ENCODE data around the gene HBA2. TPM values are rescaled to one million over a fixed set of nuclear protein-coding genes. Genes with fewer than 3 reads are reported as not detected.
"Not testable (repeated sequence)": the region's sequence is repeated elsewhere in the genome, so short reads cannot be mapped to it uniquely, and the experiment has no call there.

The HBA2 gene
- total and polyA plus RNA-seq, 4 donors, result 1,427 to 3,649 (median 1,835) TPM

DNA sequence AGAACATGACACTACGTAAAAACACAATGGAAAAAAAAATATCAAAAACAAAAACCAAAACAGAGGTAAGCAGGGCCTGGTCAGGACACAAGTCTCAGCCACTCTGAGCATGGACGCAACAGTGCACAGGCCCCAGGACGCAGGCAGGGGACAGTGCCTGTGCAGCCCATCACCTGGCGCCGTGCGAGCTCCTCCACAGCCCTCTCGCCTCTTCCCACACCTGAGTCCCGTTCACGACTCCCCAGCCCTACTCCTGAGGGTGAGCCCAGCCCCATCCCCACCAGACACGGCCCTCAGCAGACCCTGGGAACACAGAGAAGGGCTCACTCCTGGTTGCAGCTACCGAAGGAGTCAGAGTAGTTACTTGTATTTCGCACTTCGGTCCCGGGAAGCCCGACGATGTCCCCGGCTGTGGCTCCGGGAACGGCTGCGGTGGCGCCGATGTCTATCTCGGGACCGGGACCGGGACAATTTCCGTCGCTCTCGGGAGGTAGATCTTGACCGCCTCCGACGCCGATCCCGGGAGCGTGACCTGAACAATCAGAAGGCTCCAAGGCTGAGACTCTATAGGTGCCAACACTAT lies 17.0 kb downstream of the HBA2 start:
- Histone ChIP-seq H3K27ac (ENCODE audit: low read depth, low read length) (no peak overlapping the region), H3K4me1 (ENCODE audit: control insufficient read depth, insufficient read depth, low read length) (no peaks in the 10 kb centered on the region), H3K9me3 (ENCODE audit: control insufficient read depth, insufficient read depth, low read length) (no peaks in the 10 kb centered on the region), H3K36me3 (ENCODE audit: control insufficient read depth, insufficient read depth, low read length) (peaks cover 88% of the 10 kb centered on the region), H3K4me3 (ENCODE audit: low read depth, low read length) (no peak overlapping the region), H3K27me3 (ENCODE audit: control insufficient read depth, insufficient read depth, low read length) (no peaks in the 10 kb centered on the region)
- WGBS (ENCODE audit: insufficient coverage), result 96% methylated on average over 34 of the region's 34 CpGs
- no peak for DNase-seq (ENCODE audit: low read depth in 4 of 6, low spot score in 6 of 6)

DNA sequence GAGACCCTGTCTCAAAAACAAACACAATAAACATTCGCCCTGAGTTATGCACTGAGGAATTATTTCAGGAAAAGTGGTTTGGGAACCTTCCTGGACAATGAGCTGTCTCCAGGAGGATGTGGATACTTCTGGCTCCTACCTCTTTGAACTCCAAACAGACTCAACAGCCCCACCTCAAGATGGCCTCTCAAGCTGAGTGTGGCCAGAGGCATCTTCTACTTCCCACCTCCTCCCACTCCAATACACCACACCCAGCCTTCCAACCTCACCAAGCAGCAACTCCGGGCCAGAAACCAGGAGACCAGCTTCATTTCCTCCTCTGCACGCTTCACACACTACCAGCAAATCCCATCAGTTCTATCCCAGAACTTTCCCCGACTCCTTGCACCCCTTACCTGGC lies 19.2 kb downstream of the HBA2 start:
- WGBS (ENCODE audit: insufficient coverage), result 91% methylated on average over 3 of the region's 4 CpGs
- Histone ChIP-seq H3K4me1 (ENCODE audit: control insufficient read depth, insufficient read depth, low read length) (no peaks in the 10 kb centered on the region), H3K27me3 (ENCODE audit: control insufficient read depth, insufficient read depth, low read length) (no peaks in the 10 kb centered on the region), H3K27ac (ENCODE audit: low read depth, low read length) (no peak overlapping the region), H3K9me3 (ENCODE audit: control insufficient read depth, insufficient read depth, low read length) (no peaks in the 10 kb centered on the region), H3K4me3 (ENCODE audit: low read depth, low read length) (no peak overlapping the region), H3K36me3 (ENCODE audit: control insufficient read depth, insufficient read depth, low read length) (peaks cover 97% of the 10 kb centered on the region)
- no peak for DNase-seq (ENCODE audit: low read depth in 4 of 6, low spot score in 6 of 6)

DNA sequence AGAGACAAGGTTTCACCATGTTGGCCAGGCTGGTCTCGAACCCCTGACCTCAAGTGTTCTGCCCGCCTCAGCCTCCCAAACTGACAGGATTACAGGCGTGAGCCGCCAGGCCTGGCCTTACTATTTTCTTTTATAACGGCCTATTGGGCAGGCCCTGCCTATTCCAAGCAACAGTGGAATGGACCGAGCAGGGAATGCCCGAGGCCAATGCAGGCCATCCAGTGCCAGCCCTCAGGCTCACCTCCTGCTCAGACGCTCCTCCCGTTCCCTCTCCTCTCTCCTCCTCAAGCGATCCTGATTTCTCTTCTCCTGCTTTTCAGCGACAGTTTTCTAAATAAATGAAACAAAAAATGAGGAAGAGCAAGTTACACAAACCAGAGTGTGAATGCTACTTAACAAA lies 20.0 kb downstream of the HBA2 start:
- Histone ChIP-seq H3K36me3 (ENCODE audit: control insufficient read depth, insufficient read depth, low read length) (peaks cover 98% of the 10 kb centered on the region), H3K4me1 (ENCODE audit: control insufficient read depth, insufficient read depth, low read length) (no peaks in the 10 kb centered on the region), H3K27me3 (ENCODE audit: control insufficient read depth, insufficient read depth, low read length) (no peaks in the 10 kb centered on the region), H3K9me3 (ENCODE audit: control insufficient read depth, insufficient read depth, low read length) (no peaks in the 10 kb centered on the region), H3K27ac (ENCODE audit: low read depth, low read length) (no peak overlapping the region), H3K4me3 (ENCODE audit: low read depth, low read length) (no peak overlapping the region)
- no peak for DNase-seq (ENCODE audit: low read depth in 4 of 6, low spot score in 6 of 6)
- 98% methylated on average over 7 of the region's 11 CpGs for WGBS (ENCODE audit: insufficient coverage)

DNA sequence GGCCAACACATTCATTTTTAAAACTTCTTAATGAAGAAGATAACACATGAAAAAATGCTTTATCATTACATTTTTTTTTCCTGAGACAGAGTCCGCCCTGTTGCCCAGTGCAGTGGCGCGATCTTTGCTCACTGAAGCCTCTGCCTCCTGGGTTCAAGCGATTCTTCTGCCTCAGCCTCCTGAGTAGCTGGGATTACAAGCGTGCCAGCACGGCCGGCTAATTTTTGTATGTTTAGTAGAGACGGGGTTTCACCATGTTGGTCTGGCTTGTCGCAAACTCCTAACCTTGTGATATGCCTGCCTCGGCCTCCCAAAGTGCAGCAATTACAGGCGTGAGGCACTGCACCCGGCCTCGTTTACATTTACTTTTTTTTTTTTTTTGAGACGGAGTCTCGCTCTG lies 20.8 kb downstream of the HBA2 start:
- DNase-seq (ENCODE audit: low read depth in 4 of 6, low spot score in 6 of 6), result no peak
- Histone ChIP-seq H3K4me1 (ENCODE audit: control insufficient read depth, insufficient read depth, low read length) (no peaks in the 10 kb centered on the region), H3K4me3 (ENCODE audit: low read depth, low read length) (no peak overlapping the region), H3K27ac (ENCODE audit: low read depth, low read length) (no peak overlapping the region), H3K9me3 (ENCODE audit: control insufficient read depth, insufficient read depth, low read length) (no peaks in the 10 kb centered on the region), H3K36me3 (ENCODE audit: control insufficient read depth, insufficient read depth, low read length) (peaks cover 97% of the 10 kb centered on the region), H3K27me3 (ENCODE audit: control insufficient read depth, insufficient read depth, low read length) (no peaks in the 10 kb centered on the region)
- WGBS (ENCODE audit: insufficient coverage), result 90% methylated on average over 14 of the region's 15 CpGs

DNA sequence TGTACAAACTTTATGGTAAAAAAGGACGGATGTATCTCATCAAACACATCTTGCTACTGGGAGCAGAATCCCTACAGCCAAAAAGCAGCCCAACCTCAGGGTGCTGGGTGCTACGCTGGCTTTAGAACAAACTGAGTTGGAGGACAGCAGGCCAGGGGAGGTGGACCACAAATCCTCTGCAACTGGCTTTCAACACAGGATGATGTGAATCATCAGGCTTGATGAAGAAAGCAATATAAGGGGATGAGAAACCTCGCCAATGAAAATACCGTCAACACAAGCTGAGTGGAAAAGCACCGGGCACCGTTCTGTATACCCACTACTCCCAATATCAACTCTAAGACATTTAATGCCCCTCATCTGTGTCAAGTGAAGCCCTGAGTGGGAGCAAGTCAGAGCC lies 21.8 kb downstream of the HBA2 start:
- 100% methylated on average over 4 of the region's 6 CpGs for WGBS (ENCODE audit: insufficient coverage)
- no peaks in the 10 kb centered on the region for H3K9me3 ChIP-seq (ENCODE audit: control insufficient read depth, insufficient read depth, low read length)
- H3K36me3 ChIP-seq (ENCODE audit: control insufficient read depth, insufficient read depth, low read length), result peaks cover 97% of the 10 kb centered on the region

DNA sequence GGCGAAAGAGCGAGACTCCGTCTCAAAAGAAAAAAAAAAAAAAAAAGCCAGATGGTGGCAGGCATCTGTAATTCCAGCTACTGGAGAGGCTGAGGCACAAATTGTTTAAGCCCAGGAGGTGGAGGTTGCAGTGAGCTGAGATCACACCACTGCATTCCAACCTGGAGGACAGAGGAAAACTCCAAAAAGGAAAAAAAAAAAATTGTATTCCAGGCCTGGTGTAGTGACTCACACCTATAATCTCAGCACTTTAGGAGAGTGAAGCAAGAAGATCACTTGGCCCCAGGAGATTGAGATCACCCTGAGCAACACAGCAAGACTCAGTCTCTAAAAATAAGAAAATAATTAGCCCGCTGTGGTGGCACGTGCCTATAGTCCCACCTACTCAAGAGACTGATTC lies 27.7 kb downstream of the HBA2 start:
- Histone ChIP-seq H3K27ac (ENCODE audit: low read depth, low read length) (no peak overlapping the region), H3K4me3 (ENCODE audit: low read depth, low read length) (no peak overlapping the region), H3K9me3 (ENCODE audit: control insufficient read depth, insufficient read depth, low read length) (peaks cover 2% of the 10 kb centered on the region), H3K4me1 (ENCODE audit: control insufficient read depth, insufficient read depth, low read length) (no peaks in the 10 kb centered on the region), H3K36me3 (ENCODE audit: control insufficient read depth, insufficient read depth, low read length) (peaks cover 93% of the 10 kb centered on the region), H3K27me3 (ENCODE audit: control insufficient read depth, insufficient read depth, low read length) (no peaks in the 10 kb centered on the region)
- DNase-seq (ENCODE audit: low read depth in 4 of 6, low spot score in 6 of 6), result no peak
- 93% methylated on average over 2 of the region's 5 CpGs for WGBS (ENCODE audit: insufficient coverage)

More for the DNA sequence above, 21.8 kb downstream of the HBA2 start:
- no peaks in the 10 kb centered on the region for H3K4me1 ChIP-seq (ENCODE audit: control insufficient read depth, insufficient read depth, low read length)
- no peak overlapping the region for H3K4me3 ChIP-seq (ENCODE audit: low read depth, low read length)
- DNase-seq (ENCODE audit: low read depth in 4 of 6, low spot score in 6 of 6), result no peak
- H3K27ac ChIP-seq (ENCODE audit: low read depth, low read length), result no peak overlapping the region
- no peaks in the 10 kb centered on the region for H3K27me3 ChIP-seq (ENCODE audit: control insufficient read depth, insufficient read depth, low read length)

DNA sequence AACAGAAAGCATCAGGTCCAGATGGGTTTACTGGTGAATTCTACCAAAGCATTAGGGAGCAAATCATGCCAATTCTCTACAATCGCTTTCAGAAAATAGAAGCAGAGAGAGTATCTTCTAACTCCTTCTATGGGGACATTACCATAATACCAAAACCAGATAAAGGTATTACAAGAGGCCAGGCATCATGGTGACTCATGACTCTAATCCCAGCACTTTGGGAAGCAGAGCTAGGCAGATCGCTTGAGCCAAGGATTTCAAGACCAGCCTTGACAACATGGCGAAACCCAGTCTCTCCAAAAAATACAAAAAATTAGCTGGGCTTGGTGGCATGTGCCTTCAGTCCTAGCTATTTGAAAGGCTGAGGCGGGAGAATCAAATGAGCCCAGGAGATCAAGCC lies 30.6 kb downstream of the HBA2 start:
- no peak for DNase-seq (ENCODE audit: low read depth in 4 of 6, low spot score in 6 of 6)
- Histone ChIP-seq H3K36me3 (ENCODE audit: control insufficient read depth, insufficient read depth, low read length) (peaks cover 92% of the 10 kb centered on the region), H3K27ac (ENCODE audit: low read depth, low read length) (no peak overlapping the region), H3K9me3 (ENCODE audit: control insufficient read depth, insufficient read depth, low read length) (peaks cover 2% of the 10 kb centered on the region), H3K4me1 (ENCODE audit: control insufficient read depth, insufficient read depth, low read length) (no peaks in the 10 kb centered on the region), H3K4me3 (ENCODE audit: low read depth, low read length) (no peak overlapping the region), H3K27me3 (ENCODE audit: control insufficient read depth, insufficient read depth, low read length) (no peaks in the 10 kb centered on the region)
- WGBS (ENCODE audit: insufficient coverage), result 100% methylated on average over 4 of the region's 4 CpGs

DNA sequence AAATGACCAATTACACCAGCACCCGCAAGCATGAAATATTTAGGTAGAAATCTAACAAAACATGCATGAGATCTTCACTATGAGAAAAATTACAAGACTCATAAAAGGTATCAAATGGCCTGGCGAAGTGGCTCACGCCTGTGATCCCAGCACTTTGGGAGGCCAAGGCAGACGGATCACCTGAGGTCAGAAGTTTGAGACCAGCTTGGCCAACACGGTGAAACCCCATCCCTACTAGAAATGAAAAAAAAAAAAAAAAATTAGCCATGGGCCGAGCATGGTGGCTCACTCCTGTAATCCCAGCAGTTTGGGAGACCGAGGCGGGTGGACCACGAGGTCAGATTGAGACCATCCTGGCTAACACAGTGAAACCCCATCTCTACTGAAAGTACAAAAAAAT lies 31.4 kb downstream of the HBA2 start:
- not testable (repeated sequence) for H3K4me3 ChIP-seq (ENCODE audit: low read depth, low read length); H3K9me3 ChIP-seq (ENCODE audit: control insufficient read depth, insufficient read depth, low read length); DNase-seq (ENCODE audit: low read depth in 4 of 6, low spot score in 6 of 6); H3K27ac ChIP-seq (ENCODE audit: low read depth, low read length); H3K4me1 ChIP-seq (ENCODE audit: control insufficient read depth, insufficient read depth, low read length); H3K27me3 ChIP-seq (ENCODE audit: control insufficient read depth, insufficient read depth, low read length)
- WGBS (ENCODE audit: insufficient coverage), result 99% methylated on average over 8 of the region's 9 CpGs
- H3K36me3 ChIP-seq (ENCODE audit: control insufficient read depth, insufficient read depth, low read length), result peaks cover 89% of the 10 kb centered on the region

DNA sequence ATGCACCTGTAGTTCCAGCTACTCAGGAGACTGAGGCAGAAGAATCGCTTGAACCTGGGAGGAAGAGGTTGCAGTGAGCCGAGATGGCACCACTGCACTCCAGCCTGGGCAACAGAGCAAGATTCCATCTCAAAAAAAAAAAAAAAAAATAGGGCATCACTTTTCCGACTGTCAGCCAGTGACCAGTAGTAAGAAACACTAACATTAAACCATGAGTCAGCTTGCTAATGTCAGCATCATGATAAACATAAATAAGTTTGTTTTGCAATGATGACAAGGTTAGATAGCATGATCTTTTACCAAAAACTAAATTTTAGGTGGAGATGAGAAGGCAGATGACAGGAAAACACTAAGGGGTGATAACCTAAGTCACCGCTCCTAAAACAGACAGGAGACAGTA lies 36.7 kb downstream of the HBA2 start:
- not testable (repeated sequence) for DNase-seq (ENCODE audit: low read depth in 4 of 6, low spot score in 6 of 6); H3K9me3 ChIP-seq (ENCODE audit: control insufficient read depth, insufficient read depth, low read length); H3K4me3 ChIP-seq (ENCODE audit: low read depth, low read length); H3K27ac ChIP-seq (ENCODE audit: low read depth, low read length); H3K4me1 ChIP-seq (ENCODE audit: control insufficient read depth, insufficient read depth, low read length); H3K27me3 ChIP-seq (ENCODE audit: control insufficient read depth, insufficient read depth, low read length)
- peaks cover 77% of the 10 kb centered on the region for H3K36me3 ChIP-seq (ENCODE audit: control insufficient read depth, insufficient read depth, low read length)
- WGBS (ENCODE audit: insufficient coverage), result no CpG with 5 or more reads among the region's 4 CpGs

DNA sequence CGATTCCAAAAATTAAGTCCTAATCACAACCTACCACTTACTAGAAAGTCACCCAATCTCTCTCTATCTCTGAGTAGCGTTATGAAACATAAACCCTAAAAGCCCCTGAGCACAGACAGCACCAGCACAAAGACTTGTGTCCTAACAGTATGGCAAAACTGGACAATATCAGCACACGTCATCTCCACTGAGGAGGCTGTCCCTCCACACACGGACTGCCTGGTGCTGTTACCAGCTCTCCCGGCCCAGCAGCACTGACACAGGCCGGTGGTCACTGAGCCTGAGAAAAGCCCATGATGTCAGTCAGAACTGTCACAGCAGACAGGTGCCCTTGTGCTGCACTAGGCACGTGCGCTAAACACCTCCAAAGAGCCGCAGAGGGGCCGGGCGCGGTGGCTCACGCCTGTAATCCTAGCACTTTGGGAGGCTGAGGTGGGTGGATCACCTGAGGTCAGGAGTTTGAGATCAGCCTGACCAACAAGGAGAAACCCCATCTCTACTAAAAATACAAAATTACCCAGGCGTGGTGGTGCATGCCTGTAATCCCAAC lies 39.0 kb downstream of the HBA2 start:
- peaks cover 77% of the 10 kb centered on the region for H3K36me3 ChIP-seq (ENCODE audit: control insufficient read depth, insufficient read depth, low read length)
- H3K9me3 ChIP-seq (ENCODE audit: control insufficient read depth, insufficient read depth, low read length); DNase-seq (ENCODE audit: low read depth in 4 of 6, low spot score in 6 of 6); H3K27ac ChIP-seq (ENCODE audit: low read depth, low read length); H3K27me3 ChIP-seq (ENCODE audit: control insufficient read depth, insufficient read depth, low read length); H3K4me1 ChIP-seq (ENCODE audit: control insufficient read depth, insufficient read depth, low read length); H3K4me3 ChIP-seq (ENCODE audit: low read depth, low read length): not testable (repeated sequence)
- WGBS (ENCODE audit: insufficient coverage), result 95% methylated on average over 7 of the region's 14 CpGs

Measured in spinal cord (tissue), 10 donors.